NCI-H2196 (cell line): ENCODE data around the gene TEX261.

Experiments
- DNase-seq: peaks from one replicate; lab custom pipeline; 2025; ENCODE audit not compliant: unreplicated experiment; lab: John Stamatoyannopoulos, UW

TEX261 gene

DNA sequence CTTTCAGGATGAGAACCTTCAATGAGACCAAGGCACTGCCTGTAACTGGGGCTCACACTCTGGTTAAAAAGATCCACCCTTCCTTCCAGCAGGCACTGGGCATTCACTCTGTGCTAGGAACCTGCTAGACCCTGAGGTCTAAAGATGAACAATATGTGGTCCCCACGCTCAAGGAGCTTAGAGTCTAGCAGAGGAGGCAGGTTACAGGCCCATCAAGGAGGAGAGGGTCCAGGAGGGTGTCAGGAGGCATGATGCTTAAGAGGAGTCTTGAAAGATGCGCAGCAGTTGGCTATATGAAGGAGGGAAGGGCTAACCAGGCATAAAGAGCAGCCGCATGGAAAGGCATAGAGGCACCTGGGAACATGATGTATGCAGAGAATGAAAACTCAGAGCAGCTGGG is 11.7 kb downstream of the TEX261 start:
- DNase-seq: no peak

- no peak for DNase-seq
Observed at GRCh38 chr2:70981866-70982810, 12.5 kb downstream of the TEX261 start.

GRCh38 chr2:70981421-70981820 is 13.3 kb downstream of the TEX261 start:
- no peak for DNase-seq

- no peak for DNase-seq
Observed at GRCh38 chr2:70979626-70980025, 15.0 kb downstream of the TEX261 start.

GRCh38 chr2:70979180-70979488 is 15.5 kb downstream of the TEX261 start:
- DNase-seq: no peak

- DNase-seq: no peak
Observed at GRCh38 chr2:70978341-70979179, 16.1 kb downstream of the TEX261 start, which contains the start of gene ANKRD53. Gene ANKRD53 (plus strand): TSS chr2:70978630. CDS start chr2:70978646, 16 bp downstream.

DNA sequence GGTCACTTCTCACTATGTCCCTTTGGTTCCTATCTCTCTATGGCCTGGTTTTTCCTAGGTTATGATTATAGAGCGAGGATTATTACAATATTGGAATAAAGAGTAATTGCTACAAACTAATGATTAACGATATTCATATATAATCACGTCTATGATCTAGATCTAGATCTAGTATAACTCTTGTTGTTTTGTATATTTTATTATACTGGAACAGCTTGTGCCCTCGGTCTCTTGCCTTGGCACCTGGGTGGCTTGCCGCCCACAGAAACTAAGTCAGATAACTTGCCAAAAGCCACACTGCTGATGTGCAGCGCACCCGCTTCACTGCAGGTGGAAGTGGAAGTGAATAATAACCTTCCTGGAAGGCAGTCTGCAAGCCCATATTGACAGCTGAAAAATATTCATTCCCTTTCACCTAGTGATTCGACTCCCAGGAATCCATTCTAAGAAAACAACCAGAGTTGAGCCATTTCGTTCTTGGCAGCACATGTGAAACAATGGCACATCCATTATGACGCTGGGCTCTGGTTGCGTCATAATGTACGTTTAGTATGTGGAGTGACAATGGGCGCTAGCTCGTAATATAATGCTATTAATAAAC is 17.0 kb downstream of the TEX261 start:
- peak; percentile 1 for DNase-seq

- DNase-seq: no peak
Observed at GRCh38 chr2:70975237-70975636, 19.4 kb downstream of the TEX261 start.

DNA sequence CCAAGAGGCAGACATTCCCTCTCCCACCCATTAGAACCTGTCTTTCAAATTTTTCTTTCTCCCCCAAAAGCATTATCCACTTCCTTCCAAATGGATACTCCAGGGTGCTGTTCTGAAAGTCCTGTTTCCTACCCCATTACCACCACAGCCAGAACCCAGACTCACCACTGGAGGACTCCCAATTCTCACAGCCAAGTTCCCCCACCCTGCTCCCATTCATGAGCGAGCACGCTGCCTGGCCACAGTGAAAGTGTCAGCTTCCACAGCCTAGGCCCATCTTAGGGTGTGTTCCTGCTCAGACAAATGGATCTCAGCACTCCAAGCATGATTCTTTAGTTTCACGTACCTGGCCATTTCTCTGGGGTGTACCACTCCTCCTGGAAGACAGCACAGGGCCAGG is 20.1 kb downstream of the TEX261 start:
- no peak for DNase-seq

GRCh38 chr2:70967189-70967588 is 27.5 kb downstream of the TEX261 start:
- no peak for DNase-seq

DNA sequence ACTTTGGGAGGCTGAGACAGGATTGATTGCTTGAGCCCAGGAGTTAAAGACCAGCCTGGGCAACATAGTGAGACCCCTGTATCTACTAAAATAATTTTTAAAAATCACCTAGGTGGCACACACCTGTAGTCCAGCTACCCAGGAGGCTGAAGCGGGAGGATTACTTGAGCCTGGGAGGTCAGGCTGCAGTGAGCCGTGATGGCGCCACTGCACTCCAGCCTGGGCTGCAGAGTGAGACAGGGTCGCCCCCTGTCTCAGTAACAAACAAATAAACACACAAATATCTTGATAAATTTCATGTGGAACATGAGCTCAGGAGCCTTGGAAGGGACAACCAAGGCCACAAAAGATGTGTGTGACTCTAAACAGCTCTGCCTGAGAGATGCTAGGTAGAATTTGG is 28.0 kb downstream of the TEX261 start:
- no peak for DNase-seq

DNA sequence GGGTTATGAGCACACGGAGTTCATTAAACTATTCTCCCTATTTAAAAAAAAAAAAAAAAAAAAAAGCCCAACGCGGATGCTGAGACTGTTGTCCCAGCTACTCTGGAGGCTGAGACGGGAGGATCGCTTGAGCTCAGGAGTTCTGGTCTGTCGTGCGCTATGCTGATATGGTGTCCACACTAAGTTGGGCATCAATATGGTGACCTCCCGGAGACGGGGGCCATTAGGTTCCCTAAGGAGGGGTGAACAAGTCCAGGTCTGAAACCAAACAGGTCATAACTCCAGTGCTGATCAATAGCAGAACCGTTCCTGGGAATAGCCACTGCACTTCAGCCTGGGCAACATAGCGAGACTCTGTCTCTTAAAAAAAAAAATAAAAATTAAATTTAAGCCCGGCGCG is 29.2 kb downstream of the TEX261 start:
- no peak for DNase-seq

GRCh38 chr2:70964596-70965386 is 29.9 kb downstream of the TEX261 start:
- DNase-seq: peak; percentile 61

- no peak for DNase-seq
Observed at GRCh38 chr2:70964133-70964532, 30.5 kb downstream of the TEX261 start.

- no peak for DNase-seq
Observed at GRCh38 chr2:70962885-70963878, 31.5 kb downstream of the TEX261 start.

- no peak for DNase-seq
Observed at GRCh38 chr2:70962211-70962884, 32.3 kb downstream of the TEX261 start.

DNA sequence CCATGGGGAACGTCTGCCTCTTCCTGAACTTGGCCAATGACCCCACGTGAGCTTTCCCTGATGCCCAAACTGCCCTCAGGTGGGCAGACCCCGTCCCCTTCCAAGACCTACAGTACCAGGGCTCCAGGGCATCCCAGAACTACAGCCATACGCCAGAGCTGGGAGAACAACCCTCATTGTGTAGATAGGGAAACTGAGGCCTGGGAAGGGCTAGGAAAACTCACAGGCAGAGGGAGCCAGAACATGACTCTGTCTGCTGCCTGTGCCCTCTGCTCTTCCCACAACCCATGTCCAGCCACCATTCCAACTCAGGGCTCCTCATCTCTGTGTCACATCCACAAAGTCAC is 33.1 kb downstream of the TEX261 start:
- no peak for DNase-seq

DNA sequence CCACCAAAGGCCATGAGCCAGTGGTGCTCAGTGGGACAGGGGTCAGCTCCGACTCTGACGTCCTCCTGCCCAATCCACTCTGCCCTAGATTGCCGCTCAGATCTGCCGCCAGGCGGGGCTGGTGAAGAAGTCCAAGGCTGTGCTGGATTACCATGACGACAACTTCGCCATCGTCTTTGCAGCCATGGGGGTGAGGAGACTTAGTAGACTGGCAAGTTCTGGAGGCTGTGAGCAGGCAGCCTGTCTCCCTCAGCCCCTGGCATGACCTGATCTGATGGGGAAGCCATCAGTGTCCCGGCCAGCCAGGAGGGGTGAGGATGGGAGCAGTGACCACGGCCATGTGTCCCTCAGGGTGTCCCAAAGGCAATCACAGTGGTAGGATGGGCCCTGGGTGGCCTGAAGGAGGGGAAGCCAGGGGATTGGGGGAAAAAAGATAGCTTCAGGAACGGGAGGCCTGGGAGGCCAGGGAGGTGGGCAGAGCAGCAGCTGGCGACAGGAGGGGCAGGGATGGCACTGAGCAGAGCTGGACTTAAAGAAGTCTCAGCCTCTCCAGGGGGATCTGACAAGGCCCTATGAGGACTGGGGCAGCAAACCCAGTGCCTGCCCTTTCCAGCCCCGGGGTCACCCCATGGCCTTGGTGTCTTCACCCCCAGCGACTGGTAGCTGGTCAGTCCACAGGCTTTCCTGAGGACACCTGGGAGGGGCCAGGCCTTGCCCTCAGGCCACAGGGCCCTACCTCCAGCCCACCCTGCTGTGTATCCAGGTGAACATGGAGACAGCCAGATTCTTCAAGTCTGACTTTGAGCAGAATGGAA is 33.6 kb downstream of the TEX261 start:
- DNase-seq: no peak
